ENCODE measurements around the gene PARD3.

PARD3 gene

DNA sequence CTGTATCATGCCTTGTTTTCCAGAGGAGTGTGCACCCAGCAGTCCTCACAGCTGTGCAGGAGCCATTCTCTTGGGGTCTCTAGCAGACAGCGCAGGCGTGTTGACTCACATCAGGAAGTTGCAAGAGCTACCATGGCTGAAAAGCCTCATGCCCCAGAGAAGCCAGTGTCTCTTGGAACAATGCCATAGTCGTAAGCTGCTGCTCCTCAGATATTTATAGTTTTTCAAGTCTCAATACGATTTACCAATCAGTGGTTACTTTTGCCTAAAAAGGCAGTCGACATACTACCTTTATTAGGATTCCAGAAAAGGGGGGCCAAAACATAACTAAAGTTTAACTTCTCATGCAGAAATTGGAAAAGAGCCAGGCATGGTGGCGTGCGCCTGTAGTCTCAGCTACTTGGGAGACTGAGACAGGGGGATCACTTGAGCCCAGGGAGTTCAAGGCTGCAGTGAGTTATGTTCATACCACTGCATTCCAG, 407.7 kb downstream of the PARD3 start:
- TF ChIP-seq CTCF (IDR thresholded peaks at IDR 0.05; ENCODE audit: low read depth, low read length, missing control alignments), result no peak
- DNase-seq (ENCODE audit: low read depth), result no peak
- H3K4me3 ChIP-seq (ENCODE audit: low read depth, low read length), result no peak overlapping the region

- H3K4me3 ChIP-seq (ENCODE audit: low read depth, low read length), result no peak overlapping the region
- TF ChIP-seq CTCF (IDR thresholded peaks at IDR 0.05; ENCODE audit: low read depth, low read length, missing control alignments), result no peak
- no peak for DNase-seq (ENCODE audit: low read depth)
Measured at GRCh38 chr10:34406463-34407323, 408.4 kb downstream of the PARD3 start.

- no peak for TF ChIP-seq CTCF (IDR thresholded peaks at IDR 0.05; ENCODE audit: low read depth, low read length, missing control alignments)
- no peak overlapping the region for H3K4me3 ChIP-seq (ENCODE audit: low read depth, low read length)
- DNase-seq (ENCODE audit: low read depth), result no peak
Measured at GRCh38 chr10:34405611-34406462, 409.3 kb downstream of the PARD3 start.

GRCh38 chr10:34403512-34403911, 411.6 kb downstream of the PARD3 start:
- no peak for DNase-seq (ENCODE audit: low read depth)
- no peak overlapping the region for H3K4me3 ChIP-seq (ENCODE audit: low read depth, low read length)
- no peak for TF ChIP-seq CTCF (IDR thresholded peaks at IDR 0.05; ENCODE audit: low read depth, low read length, missing control alignments)

DNA sequence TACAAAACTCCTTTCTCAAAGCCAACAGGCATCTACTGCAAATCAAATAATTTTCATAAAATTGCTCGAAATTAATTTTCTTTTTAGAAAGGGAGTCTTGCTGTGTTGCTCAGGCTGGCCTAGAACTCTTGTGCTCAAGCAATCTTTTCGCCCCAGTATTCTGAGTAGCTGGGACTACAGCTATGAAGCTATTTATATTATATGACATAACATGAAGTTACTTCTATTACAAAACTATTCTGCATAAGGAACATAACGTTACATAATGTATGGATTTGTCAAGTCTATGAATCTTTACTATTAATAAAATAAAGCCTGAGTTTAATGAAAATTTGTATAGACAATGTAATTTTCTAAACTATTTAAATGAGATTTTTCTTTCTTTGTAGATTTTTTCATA, 415.0 kb downstream of the PARD3 start:
- DNase-seq (ENCODE audit: low read depth), result no peak
- no peak overlapping the region for H3K4me3 ChIP-seq (ENCODE audit: low read depth, low read length)
- no peak for TF ChIP-seq CTCF (IDR thresholded peaks at IDR 0.05; ENCODE audit: low read depth, low read length, missing control alignments)

- H3K4me3 ChIP-seq (ENCODE audit: low read depth, low read length), result no peak overlapping the region
- no peak for TF ChIP-seq CTCF (IDR thresholded peaks at IDR 0.05; ENCODE audit: low read depth, low read length, missing control alignments)
- DNase-seq (ENCODE audit: low read depth), result no peak
Measured at GRCh38 chr10:34399013-34399412, 416.1 kb downstream of the PARD3 start.

All from GM12864 (cell line).